Neural cell (in vitro differentiated cells): ENCODE data around the gene CHI3L1. TPM values are rescaled to one million over a fixed set of nuclear protein-coding genes. Genes with fewer than 3 reads are reported as not detected.

Source experiments
- H2AFZ ChIP-seq: fragments of 200-600, 300-800 bp; sonication (generic), shearing (Covaris generic); 2 replicates; pipeline ENCODE4 v1.6.0; 2014; ENCODE audit warnings: low read depth, mild to moderate bottlenecking, antibody characterized with exemption, low read length, moderate library complexity
- H3F3A ChIP-seq: fragments of 200-600 bp; shearing (Covaris generic); 2 replicates; pipeline ENCODE4 v1.6.1; 2016; ENCODE audit warnings: mild to moderate bottlenecking, moderate library complexity, mixed read lengths, antibody characterized with exemption, low read length; ENCODE audit not compliant: insufficient read depth, poor library complexity, severe bottlenecking
- H3K27ac ChIP-seq: fragments of 200-600, 300-800 bp; sonication (generic), shearing (Covaris generic); 2 replicates; pipeline ENCODE4 v1.5.1; 2014; ENCODE audit warnings: mild to moderate bottlenecking, low read length, moderate library complexity
- H3K27me3 ChIP-seq: fragments of 300-800, 200-600 bp; sonication (generic), shearing (Covaris generic); 2 replicates; pipeline ENCODE4 v1.6.0; 2014; ENCODE audit warnings: mild to moderate bottlenecking, low read depth, low read length, moderate library complexity; ENCODE audit not compliant: insufficient read depth
- H3K36me3 ChIP-seq: fragments of 300-800, 200-600 bp; sonication (generic), shearing (Covaris generic); 2 replicates; pipeline ENCODE4 v1.5.1; 2014; ENCODE audit warnings: mild to moderate bottlenecking, antibody characterized with exemption, low read length, moderate library complexity; ENCODE audit not compliant: insufficient read depth
- H3K4me2 ChIP-seq: fragments of 300-800, 200-600 bp; sonication (generic), shearing (Covaris generic); 2 replicates; pipeline ENCODE4 v1.6.0; 2014; ENCODE audit warnings: mild to moderate bottlenecking, low read length
- H3K4me3 ChIP-seq: fragments of 300-800, 200-600 bp; sonication (generic), shearing (Covaris generic); 2 replicates; pipeline ENCODE4 v1.5.1; 2014; ENCODE audit warnings: mild to moderate bottlenecking, low read length, moderate library complexity
- H3K79me2 ChIP-seq: fragments of 200-600 bp; shearing (Covaris generic); replicated peaks from 2 replicates; pipeline ENCODE4 v1.6.0; 2014; ENCODE audit warnings: mild to moderate bottlenecking, low read length, moderate library complexity; ENCODE audit not compliant: insufficient read depth
- H3K9ac ChIP-seq: fragments of 300-800, 200-600 bp; sonication (generic), shearing (Covaris generic); 2 replicates; pipeline ENCODE4 v1.6.1; 2016; ENCODE audit warnings: mild to moderate bottlenecking, low read length, mixed read lengths
- H3K9me2 ChIP-seq: fragments of 200-600 bp; shearing (Covaris generic); 2 replicates; pipeline ENCODE4 v1.6.1; 2016; ENCODE audit warnings: mild to moderate bottlenecking, low read length, mixed read lengths; ENCODE audit not compliant: insufficient read depth
- H3K9me3 ChIP-seq: fragments of 200-600, 300-800 bp; sonication (generic), shearing (Covaris generic); 2 replicates; pipeline ENCODE4 v1.6.1; 2016; ENCODE audit warnings: mild to moderate bottlenecking, mixed run types, low read length, moderate library complexity, mixed read lengths
- H4K20me1 ChIP-seq: fragments of 200-600 bp; shearing (Covaris generic); 2 replicates; pipeline ENCODE4 v1.6.1; 2016; ENCODE audit warnings: mild to moderate bottlenecking, mixed run types; ENCODE audit not compliant: insufficient read depth
- EP300 ChIP-seq: fragments of 450-650 bp; conservative IDR thresholded peaks from 2 replicates; pipeline ENCODE4 v1.6.1; 2014; ENCODE audit warnings: antibody characterized with exemption, mild to moderate bottlenecking, moderate library complexity; ENCODE audit not compliant: poor library complexity, severe bottlenecking
- EZH2 ChIP-seq: fragments of 200-600, 300-800 bp; shearing (Covaris generic), sonication (generic); IDR thresholded peaks from 2 replicates; pipeline ENCODE4 v1.6.1; 2014; ENCODE audit warnings: antibody characterized with exemption, low read length, borderline replicate concordance, mild to moderate bottlenecking; ENCODE audit not compliant: insufficient read depth, poor library complexity, severe bottlenecking
- MXI1 ChIP-seq: fragments of 450-650 bp; conservative IDR thresholded peaks from 2 replicates; pipeline ENCODE4 v1.6.1; 2014; ENCODE audit warnings: antibody characterized with exemption, mild to moderate bottlenecking; ENCODE audit not compliant: poor library complexity, severe bottlenecking
- POLR2AphosphoS5 ChIP-seq: IDR thresholded peaks from 2 replicates; pipeline ENCODE4 v1.6.1; 2012
- RAD21 ChIP-seq: fragments of 450-650 bp; conservative IDR thresholded peaks from 2 replicates; pipeline ENCODE4 v1.6.1; 2014; ENCODE audit warnings: antibody characterized with exemption, mild to moderate bottlenecking, moderate library complexity
- SMC3 ChIP-seq: fragments of 450-650 bp; conservative IDR thresholded peaks from 2 replicates; pipeline ENCODE4 v1.6.1; 2014; ENCODE audit warnings: antibody characterized with exemption, mild to moderate bottlenecking, moderate library complexity; ENCODE audit not compliant: poor library complexity
- TAF1 ChIP-seq: IDR thresholded peaks from 2 replicates; pipeline ENCODE4 v1.6.1; 2012; ENCODE audit warnings: low read depth
- polyA plus RNA-seq: library from polyadenylated mRNA; depleted of rRNA; stranded (reverse); fragments of >200 nt; gene quantifications from 2 replicates; pipeline ENCODE4 v1.2.3, GENCODE V29; 2014
- TF ChIP-seq, protein P1 (sequence below): fragments of 450-650 bp; IDR thresholded peaks from 2 replicates; pipeline ENCODE4 v1.5.1; 2014; ENCODE audit warnings: antibody characterized with exemption, mild to moderate bottlenecking, moderate library complexity; ENCODE audit not compliant: poor library complexity, severe bottlenecking
- TF ChIP-seq, protein P2 (sequence below): IDR thresholded peaks from 2 replicates; pipeline ENCODE4 v1.6.1; 2012; ENCODE audit warnings: borderline replicate concordance

The CHI3L1 gene
- polyA plus RNA-seq, 1 donor from 2014 or later = not detected

DNA sequence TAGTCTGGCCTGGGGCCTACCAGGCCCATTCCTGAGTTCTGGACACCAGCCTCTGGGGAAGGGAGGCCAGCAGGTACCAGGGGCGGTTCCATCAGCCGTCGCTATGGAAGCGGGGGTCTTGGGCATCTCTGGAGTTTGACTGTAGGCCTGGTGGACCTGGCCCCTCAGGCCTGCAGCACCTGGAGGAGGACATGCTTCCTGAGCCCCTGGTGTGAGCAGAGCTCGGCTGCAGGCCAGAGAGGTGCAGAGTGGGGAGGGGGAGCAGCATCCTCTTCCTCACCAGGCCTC is 18.6 kb downstream of the CHI3L1 start:
- H3K36me3 ChIP-seq = peaks cover 4% of the 10 kb centered on the region
- no peak overlapping the region for H3K27ac ChIP-seq
- H3K9ac ChIP-seq = no peak overlapping the region
- TF ChIP-seq EP300 = no peak
- TF ChIP-seq TAF1 = no peak
- no peak for TF ChIP-seq SMC3
- TF ChIP-seq POLR2AphosphoS5 = no peak
- TF ChIP-seq, protein P1, sequence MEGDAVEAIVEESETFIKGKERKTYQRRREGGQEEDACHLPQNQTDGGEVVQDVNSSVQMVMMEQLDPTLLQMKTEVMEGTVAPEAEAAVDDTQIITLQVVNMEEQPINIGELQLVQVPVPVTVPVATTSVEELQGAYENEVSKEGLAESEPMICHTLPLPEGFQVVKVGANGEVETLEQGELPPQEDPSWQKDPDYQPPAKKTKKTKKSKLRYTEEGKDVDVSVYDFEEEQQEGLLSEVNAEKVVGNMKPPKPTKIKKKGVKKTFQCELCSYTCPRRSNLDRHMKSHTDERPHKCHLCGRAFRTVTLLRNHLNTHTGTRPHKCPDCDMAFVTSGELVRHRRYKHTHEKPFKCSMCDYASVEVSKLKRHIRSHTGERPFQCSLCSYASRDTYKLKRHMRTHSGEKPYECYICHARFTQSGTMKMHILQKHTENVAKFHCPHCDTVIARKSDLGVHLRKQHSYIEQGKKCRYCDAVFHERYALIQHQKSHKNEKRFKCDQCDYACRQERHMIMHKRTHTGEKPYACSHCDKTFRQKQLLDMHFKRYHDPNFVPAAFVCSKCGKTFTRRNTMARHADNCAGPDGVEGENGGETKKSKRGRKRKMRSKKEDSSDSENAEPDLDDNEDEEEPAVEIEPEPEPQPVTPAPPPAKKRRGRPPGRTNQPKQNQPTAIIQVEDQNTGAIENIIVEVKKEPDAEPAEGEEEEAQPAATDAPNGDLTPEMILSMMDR = no peak
- no peak for TF ChIP-seq MXI1
- TF ChIP-seq RAD21 = no peak
- TF ChIP-seq, protein P2, sequence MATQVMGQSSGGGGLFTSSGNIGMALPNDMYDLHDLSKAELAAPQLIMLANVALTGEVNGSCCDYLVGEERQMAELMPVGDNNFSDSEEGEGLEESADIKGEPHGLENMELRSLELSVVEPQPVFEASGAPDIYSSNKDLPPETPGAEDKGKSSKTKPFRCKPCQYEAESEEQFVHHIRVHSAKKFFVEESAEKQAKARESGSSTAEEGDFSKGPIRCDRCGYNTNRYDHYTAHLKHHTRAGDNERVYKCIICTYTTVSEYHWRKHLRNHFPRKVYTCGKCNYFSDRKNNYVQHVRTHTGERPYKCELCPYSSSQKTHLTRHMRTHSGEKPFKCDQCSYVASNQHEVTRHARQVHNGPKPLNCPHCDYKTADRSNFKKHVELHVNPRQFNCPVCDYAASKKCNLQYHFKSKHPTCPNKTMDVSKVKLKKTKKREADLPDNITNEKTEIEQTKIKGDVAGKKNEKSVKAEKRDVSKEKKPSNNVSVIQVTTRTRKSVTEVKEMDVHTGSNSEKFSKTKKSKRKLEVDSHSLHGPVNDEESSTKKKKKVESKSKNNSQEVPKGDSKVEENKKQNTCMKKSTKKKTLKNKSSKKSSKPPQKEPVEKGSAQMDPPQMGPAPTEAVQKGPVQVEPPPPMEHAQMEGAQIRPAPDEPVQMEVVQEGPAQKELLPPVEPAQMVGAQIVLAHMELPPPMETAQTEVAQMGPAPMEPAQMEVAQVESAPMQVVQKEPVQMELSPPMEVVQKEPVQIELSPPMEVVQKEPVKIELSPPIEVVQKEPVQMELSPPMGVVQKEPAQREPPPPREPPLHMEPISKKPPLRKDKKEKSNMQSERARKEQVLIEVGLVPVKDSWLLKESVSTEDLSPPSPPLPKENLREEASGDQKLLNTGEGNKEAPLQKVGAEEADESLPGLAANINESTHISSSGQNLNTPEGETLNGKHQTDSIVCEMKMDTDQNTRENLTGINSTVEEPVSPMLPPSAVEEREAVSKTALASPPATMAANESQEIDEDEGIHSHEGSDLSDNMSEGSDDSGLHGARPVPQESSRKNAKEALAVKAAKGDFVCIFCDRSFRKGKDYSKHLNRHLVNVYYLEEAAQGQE = no peak
- TF ChIP-seq EZH2 = no peak
- no peaks in the 10 kb centered on the region for H3K79me2 ChIP-seq
- no peaks in the 10 kb centered on the region for H3F3A ChIP-seq
- no peaks in the 10 kb centered on the region for H3K9me3 ChIP-seq
- no peaks in the 10 kb centered on the region for H3K9me2 ChIP-seq
- no peaks in the 10 kb centered on the region for H4K20me1 ChIP-seq
- no peaks in the 10 kb centered on the region for H3K27me3 ChIP-seq
- H2AFZ ChIP-seq = no peak overlapping the region
- no peak overlapping the region for H3K4me2 ChIP-seq
- H3K4me3 ChIP-seq = no peak overlapping the region

GRCh38 chr1:203167026-203167912 is 19.2 kb downstream of the CHI3L1 start:
- H3K36me3 ChIP-seq = peaks cover 4% of the 10 kb centered on the region

More at GRCh38 chr1:203167026-203167912, 19.2 kb downstream of the CHI3L1 start:
- no peak overlapping the region for H2AFZ ChIP-seq
- H3K9me3 ChIP-seq = no peaks in the 10 kb centered on the region
- H3K4me2 ChIP-seq = no peak overlapping the region
- H3K9me2 ChIP-seq = no peaks in the 10 kb centered on the region
- H3K27ac ChIP-seq = no peak overlapping the region
- no peaks in the 10 kb centered on the region for H4K20me1 ChIP-seq
- no peak for TF ChIP-seq SMC3
- TF ChIP-seq, protein P2 = no peak
- no peaks in the 10 kb centered on the region for H3K27me3 ChIP-seq
- no peak overlapping the region for H3K9ac ChIP-seq
- H3K4me3 ChIP-seq = no peak overlapping the region
- no peaks in the 10 kb centered on the region for H3K79me2 ChIP-seq
- no peaks in the 10 kb centered on the region for H3F3A ChIP-seq
